Cerebellar nuclear complex (tissue), 1 donor: ENCODE results near the gene ZNF664.

Experiments used
- DNase-seq, 2 experiments: peaks; one replicate each; lab custom pipeline; 2025; lab: John Stamatoyannopoulos, UW

ZNF664 gene

GRCh38 chr12:123972457-123973401, at the start of gene ZNF664, which contains the start of gene CCDC92:
Gene ZNF664, plus strand, starts transcription at chr12:123973215. Its CDS starts 38,930 bp downstream, at chr12:124012145.
Gene CCDC92, minus strand, starts transcription at chr12:123972831. Its CDS starts 28,526 bp downstream, at chr12:123944305.
- peak in 1 of 2 experiments; percentile 33 for DNase-seq

- DNase-seq, result no peak
These were observed 49.1 kb upstream of the ZNF664 start for GRCh38 chr12:123923927-123924326.

GRCh38 chr12:123924539-123924938, 48.5 kb upstream of the ZNF664 start:
- no peak for DNase-seq

- no peak for DNase-seq
These were observed 44.6 kb upstream of the ZNF664 start for GRCh38 chr12:123928274-123928865.

GRCh38 chr12:123928897-123929296, 44.1 kb upstream of the ZNF664 start:
- DNase-seq, result no peak

- DNase-seq, result no peak
These were observed 43.0 kb upstream of the ZNF664 start for GRCh38 chr12:123929946-123930583.

GRCh38 chr12:123931686-123932321, 41.2 kb upstream of the ZNF664 start:
- no peak for DNase-seq

- DNase-seq, result no peak
These were observed 39.8 kb upstream of the ZNF664 start for GRCh38 chr12:123933214-123933613.

- no peak for DNase-seq
These were observed 38.9 kb upstream of the ZNF664 start for GRCh38 chr12:123934016-123934620.

GRCh38 chr12:123934829-123935228, 38.2 kb upstream of the ZNF664 start:
- DNase-seq, result no peak

- no peak for DNase-seq
These were observed 37.1 kb upstream of the ZNF664 start for GRCh38 chr12:123935956-123936355.

- DNase-seq, result no peak
These were observed 36.5 kb upstream of the ZNF664 start for GRCh38 chr12:123936471-123936870.

- no peak for DNase-seq
These were observed 35.9 kb upstream of the ZNF664 start for GRCh38 chr12:123936956-123937706.

GRCh38 chr12:123937707-123938591, 35.1 kb upstream of the ZNF664 start:
- DNase-seq, result no peak

GRCh38 chr12:123938679-123939480, 34.1 kb upstream of the ZNF664 start:
- DNase-seq, result no peak

GRCh38 chr12:123939716-123940626, 33.0 kb upstream of the ZNF664 start:
- DNase-seq, result no peak

- no peak for DNase-seq
These were observed 32.4 kb upstream of the ZNF664 start for GRCh38 chr12:123940627-123940966.

GRCh38 chr12:123941000-123941399, 32.0 kb upstream of the ZNF664 start:
- DNase-seq, result no peak
